Skeletal muscle satellite cell (primary cell): ENCODE data around the gene ITGAE.
"Not testable (repeated sequence)": the region's sequence is repeated elsewhere in the genome, so short reads cannot be mapped to it uniquely, and the experiment has no call there.

Experiments used
- H3K27me3 ChIP-seq: 2 replicates; pipeline ENCODE4 v1.7.0; 2013; ENCODE audit warnings: low read length; ENCODE audit not compliant: control insufficient read depth, insufficient read depth
- H3K36me3 ChIP-seq: 2 replicates; pipeline ENCODE4 v1.7.0; 2013; ENCODE audit warnings: mild to moderate bottlenecking, control low read depth, low read length; ENCODE audit not compliant: insufficient read depth
- H3K4me1 ChIP-seq: 2 replicates; pipeline ENCODE4 v1.7.0; 2013; ENCODE audit warnings: low read length; ENCODE audit not compliant: control insufficient read depth, insufficient read depth
- H3K4me2 ChIP-seq: 2 replicates; pipeline ENCODE4 v1.7.0; 2013; ENCODE audit warnings: mild to moderate bottlenecking, low read length
- H3K4me3 ChIP-seq: 2 replicates; pipeline ENCODE4 v1.7.0; 2013; ENCODE audit warnings: low read length
- H3K9ac ChIP-seq: 2 replicates; pipeline ENCODE4 v1.7.0; 2013; ENCODE audit warnings: mild to moderate bottlenecking, low read depth, low read length, moderate library complexity
- H3K9me3 ChIP-seq: replicated peaks from 2 replicates; pipeline ENCODE4 v1.7.0; 2013; ENCODE audit warnings: mild to moderate bottlenecking, control low read depth, low read length

ITGAE gene

DNA sequence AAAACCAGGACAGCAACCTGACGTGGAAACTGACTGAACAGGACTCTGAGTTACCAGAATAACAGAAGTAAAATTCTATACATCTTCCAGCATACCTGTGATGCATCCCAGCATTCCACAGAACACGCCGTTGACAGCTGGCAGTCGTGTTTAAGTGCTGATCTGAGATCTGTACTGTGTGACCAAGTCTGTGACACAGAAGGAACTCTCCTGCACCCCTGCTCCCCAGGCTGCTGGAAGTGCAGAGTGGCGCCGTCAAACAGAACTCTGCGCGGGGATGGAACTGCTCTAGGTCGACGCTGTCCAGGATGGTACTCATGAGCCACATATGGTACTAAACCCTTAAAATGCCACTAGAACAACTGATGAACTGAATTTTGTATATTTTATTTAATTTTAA is 804 bp upstream of the ITGAE start:
- Histone ChIP-seq H3K36me3 (peaks cover 2% of the 10 kb centered on the region), H3K4me1 (peaks cover 55% of the 10 kb centered on the region), H3K4me3 (no peak overlapping the region), H3K27me3 (no peaks in the 10 kb centered on the region), H3K9me3 (no peaks in the 10 kb centered on the region), H3K4me2 (no peak overlapping the region), H3K9ac (no peak overlapping the region)

DNA sequence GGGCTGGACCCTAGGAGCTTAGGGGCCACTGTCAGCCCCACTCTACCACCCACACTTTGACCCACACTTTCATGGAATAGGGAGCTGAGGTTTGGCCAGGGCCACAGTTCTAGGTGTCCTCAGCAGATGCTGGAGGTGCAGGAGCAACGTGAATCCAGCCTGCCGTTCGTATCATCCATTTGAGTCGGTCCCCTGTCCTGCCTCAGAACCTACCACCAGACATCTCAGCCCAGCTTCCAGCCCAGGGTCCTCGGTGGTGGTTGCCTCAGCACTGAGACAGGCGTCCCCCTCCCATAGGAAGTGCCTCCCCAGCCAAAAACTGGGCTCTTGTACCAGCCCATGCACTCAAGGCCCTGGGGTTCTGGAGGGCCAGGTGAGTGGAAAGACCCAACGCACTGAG is 359 bp upstream of the ITGAE start:
- no peaks in the 10 kb centered on the region for H3K9me3 ChIP-seq
- H3K36me3 ChIP-seq = no peaks in the 10 kb centered on the region
- no peak overlapping the region for H3K4me2 ChIP-seq
- no peak overlapping the region for H3K4me3 ChIP-seq
- no peak overlapping the region for H3K9ac ChIP-seq
- peaks cover 55% of the 10 kb centered on the region for H3K4me1 ChIP-seq
- no peaks in the 10 kb centered on the region for H3K27me3 ChIP-seq

GRCh38 chr17:3799181-3799945 is 1.6 kb downstream of the ITGAE start:
- Histone ChIP-seq H3K4me2 (no peak overlapping the region), H3K4me1 (peaks cover 64% of the 10 kb centered on the region), H3K36me3 (no peaks in the 10 kb centered on the region), H3K27me3 (no peaks in the 10 kb centered on the region), H3K9me3 (no peaks in the 10 kb centered on the region), H3K4me3 (no peak overlapping the region), H3K9ac (no peak overlapping the region)

DNA sequence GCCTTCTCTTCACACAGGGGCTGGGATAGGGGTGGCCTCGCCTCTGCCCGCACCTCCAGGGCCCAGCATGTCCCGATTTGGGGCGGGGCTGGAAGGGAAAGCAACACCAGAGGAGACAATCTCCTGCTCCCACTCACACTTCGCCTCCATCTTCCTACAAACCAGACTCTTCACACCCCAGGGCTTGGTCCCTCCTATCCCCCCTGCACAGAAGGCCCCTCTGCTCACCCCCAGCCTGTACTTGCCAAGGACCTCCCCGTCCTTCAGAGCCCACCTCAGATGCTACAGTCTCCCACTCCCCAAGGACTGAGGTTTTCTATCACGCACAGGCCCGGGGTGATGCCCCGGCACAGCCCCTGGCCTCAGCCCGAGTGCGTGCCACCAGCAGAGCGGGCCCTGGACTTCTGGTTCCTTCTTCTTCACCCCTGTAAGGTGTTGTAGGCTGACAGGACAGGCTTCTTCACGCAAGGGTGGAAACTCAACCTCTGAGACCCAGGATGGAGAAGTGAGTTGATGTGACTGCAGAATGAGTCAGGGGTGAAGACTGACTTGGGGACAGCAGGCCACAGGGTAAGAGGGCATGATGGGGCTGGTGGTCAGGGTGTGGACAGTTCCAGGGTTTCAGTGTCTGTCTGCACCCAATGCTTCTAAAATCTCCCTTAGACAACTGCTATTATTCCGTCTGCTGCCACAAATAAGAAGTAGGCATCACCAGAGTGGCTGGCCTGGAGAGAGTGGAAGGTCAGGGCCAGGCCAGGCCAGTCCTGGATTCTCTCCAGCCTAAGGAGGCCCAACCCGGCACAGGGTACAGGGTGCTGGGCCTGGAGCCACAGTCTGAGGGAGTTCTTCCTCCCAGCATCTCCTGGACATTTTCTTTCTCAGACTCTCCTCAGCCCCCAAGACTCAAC is 2.5 kb downstream of the ITGAE start:
- Histone ChIP-seq H3K4me1 (peaks cover 59% of the 10 kb centered on the region), H3K4me3 (no peak overlapping the region), H3K9me3 (no peaks in the 10 kb centered on the region), H3K4me2 (no peak overlapping the region), H3K36me3 (no peaks in the 10 kb centered on the region), H3K27me3 (no peaks in the 10 kb centered on the region), H3K9ac (no peak overlapping the region)

DNA sequence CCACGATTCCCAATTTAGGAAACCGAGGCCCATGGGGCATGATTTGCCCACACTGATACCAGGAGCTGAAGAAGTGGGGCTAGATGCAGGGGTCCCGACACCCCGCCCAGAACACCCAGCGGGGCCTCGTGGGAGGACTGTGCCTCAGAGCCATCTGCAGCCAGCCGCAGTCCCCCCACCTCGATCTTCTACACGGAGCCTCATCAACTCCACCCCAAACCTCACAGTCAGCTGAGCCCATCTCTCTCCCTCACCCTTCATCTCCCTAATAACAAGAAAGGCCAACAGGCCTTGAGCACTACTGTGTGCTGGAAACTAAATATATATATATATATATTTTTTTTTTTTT is 4.2 kb downstream of the ITGAE start:
- Histone ChIP-seq H3K9me3 (no peaks in the 10 kb centered on the region), H3K36me3 (no peaks in the 10 kb centered on the region), H3K27me3 (no peaks in the 10 kb centered on the region), H3K9ac (no peak overlapping the region), H3K4me2 (no peak overlapping the region), H3K4me3 (no peak overlapping the region), H3K4me1 (peaks cover 50% of the 10 kb centered on the region)

- Histone ChIP-seq H3K4me2 (no peak overlapping the region), H3K4me1 (peaks cover 49% of the 10 kb centered on the region), H3K36me3 (no peaks in the 10 kb centered on the region), H3K27me3 (no peaks in the 10 kb centered on the region), H3K4me3 (no peak overlapping the region), H3K9me3 (no peaks in the 10 kb centered on the region), H3K9ac (no peak overlapping the region)
These were observed 4.7 kb downstream of the ITGAE start for GRCh38 chr17:3796110-3796821.

DNA sequence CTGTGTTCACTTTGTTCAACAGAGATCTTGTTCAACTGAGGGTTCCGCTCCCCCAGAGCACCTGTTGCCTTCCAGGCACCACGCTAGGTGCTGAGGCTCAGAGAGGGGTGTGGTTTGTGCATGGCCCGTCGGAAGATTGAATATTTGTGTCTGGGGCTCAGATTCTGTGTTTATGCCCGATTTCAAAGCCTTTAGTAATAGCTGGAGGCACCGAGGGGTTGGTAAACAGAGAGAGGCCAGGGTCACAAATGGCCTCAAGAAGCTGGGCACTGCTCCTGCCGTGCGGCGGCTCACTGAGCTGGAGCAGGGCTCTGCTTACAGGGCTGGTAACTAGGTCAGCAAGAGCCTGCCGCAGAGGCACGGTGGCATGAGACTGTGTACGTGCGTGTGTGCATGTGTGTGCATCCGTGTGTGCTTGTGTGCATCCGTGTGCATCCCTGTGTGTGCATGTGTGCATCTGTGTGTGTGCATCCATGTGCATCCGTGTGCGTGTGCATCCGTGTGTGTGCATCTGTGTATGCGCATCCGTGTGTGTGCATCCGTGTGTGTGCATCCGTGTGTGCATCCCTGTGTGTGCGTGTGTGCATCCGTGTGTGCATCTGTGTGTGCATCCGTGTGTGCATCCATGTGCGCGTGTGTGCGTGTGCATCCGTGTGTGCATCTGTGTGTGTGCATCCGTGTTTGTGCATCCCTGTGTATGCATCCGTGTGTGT is 5.4 kb downstream of the ITGAE start:
- no peaks in the 10 kb centered on the region for H3K27me3 ChIP-seq
- no peaks in the 10 kb centered on the region for H3K36me3 ChIP-seq
- H3K9ac ChIP-seq = no peak overlapping the region
- H3K4me1 ChIP-seq = peaks cover 51% of the 10 kb centered on the region
- peak overlapping the region; percentile 26 for H3K4me2 ChIP-seq
- no peak overlapping the region for H3K4me3 ChIP-seq
- H3K9me3 ChIP-seq = no peaks in the 10 kb centered on the region

DNA sequence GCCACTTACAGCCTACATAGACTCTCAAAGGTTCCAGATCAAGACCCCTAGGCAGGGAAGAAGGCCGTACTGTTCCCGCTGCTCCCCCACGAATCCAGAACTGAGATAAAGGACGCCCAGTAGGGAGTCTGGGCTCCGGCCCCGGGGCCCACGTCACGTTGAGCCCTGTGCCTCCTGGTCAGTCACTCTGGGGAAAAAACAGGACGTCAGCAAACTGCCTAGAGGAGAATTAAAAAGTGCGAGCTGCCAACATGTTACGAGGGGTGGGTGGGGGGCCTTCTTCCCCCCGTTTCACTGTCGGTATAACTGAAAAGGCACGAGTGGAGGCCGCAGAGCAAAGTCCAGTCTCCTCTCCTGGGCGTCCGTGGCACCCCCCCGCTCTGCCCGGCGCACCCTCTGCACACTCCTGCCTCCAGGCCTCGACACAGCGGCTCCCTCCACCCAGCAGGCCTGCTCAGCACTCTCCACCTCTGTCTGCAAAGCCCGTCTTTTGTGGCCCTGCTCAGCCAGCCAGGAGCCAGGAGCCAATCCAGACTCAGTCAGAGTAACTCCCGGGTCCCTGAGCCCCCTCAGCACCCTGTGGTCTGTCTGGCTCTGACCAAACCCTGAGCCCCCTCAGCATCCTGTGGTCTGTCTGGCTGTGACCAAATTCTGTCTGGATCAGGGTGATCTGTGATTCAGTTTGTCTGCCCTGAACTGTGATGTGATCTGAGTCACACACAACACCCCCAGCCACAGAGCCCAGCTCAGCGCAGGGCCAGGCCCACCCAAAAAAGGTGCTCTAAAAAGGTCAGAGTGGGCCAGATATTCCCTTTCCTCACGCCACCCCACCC is 6.2 kb downstream of the ITGAE start:
- no peaks in the 10 kb centered on the region for H3K36me3 ChIP-seq
- no peak overlapping the region for H3K9ac ChIP-seq
- H3K27me3 ChIP-seq = no peaks in the 10 kb centered on the region
- peaks cover 51% of the 10 kb centered on the region for H3K4me1 ChIP-seq
- H3K9me3 ChIP-seq = no peaks in the 10 kb centered on the region
- H3K4me2 ChIP-seq = peak overlapping the region; percentile 26
- no peak overlapping the region for H3K4me3 ChIP-seq

GRCh38 chr17:3794152-3794551 is 6.8 kb downstream of the ITGAE start:
- H3K4me1 ChIP-seq = peaks cover 46% of the 10 kb centered on the region
- not testable (repeated sequence) for H3K4me2 ChIP-seq, H3K9ac ChIP-seq, H3K9me3 ChIP-seq, H3K4me3 ChIP-seq, H3K36me3 ChIP-seq, H3K27me3 ChIP-seq

DNA sequence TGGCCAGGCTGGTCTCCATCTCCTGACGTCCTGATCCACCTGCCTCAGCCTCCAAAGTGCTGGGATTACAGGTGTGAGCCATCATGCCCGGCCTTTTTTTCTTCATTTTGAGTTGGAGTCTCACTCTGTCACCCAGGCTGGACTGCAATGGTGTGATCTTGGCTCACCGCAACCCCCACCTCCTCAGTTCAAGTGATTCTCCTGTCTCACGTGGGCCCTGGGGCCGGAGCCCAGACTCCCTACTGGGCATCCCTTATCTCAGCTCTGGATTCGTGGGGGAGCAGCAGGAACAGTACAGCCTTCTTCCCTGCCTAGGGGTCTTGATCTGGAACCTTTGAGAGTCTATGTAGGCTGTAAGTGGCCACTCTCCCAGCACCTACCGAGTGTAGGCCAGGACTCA is 7.7 kb downstream of the ITGAE start:
- not testable (repeated sequence) for H3K9ac ChIP-seq, H3K27me3 ChIP-seq, H3K4me2 ChIP-seq, H3K4me3 ChIP-seq, H3K9me3 ChIP-seq, H3K36me3 ChIP-seq
- H3K4me1 ChIP-seq = peaks cover 37% of the 10 kb centered on the region
